Measurements from ENCODE around the gene PTPRM.

The PTPRM gene

GRCh38 chr18:7872569-7872968 is 305.5 kb downstream of the PTPRM start:
- no peak for TF ChIP-seq MYC (IDR thresholded peaks at IDR 0.05; ENCODE audit: low read depth, low read length)
- no peak for TF ChIP-seq POLR2A (IDR thresholded peaks at IDR 0.05; ENCODE audit: extremely low read depth, insufficient read length)
- TF ChIP-seq MAX (IDR thresholded peaks at IDR 0.05; ENCODE audit: low read depth, low read length), result no peak

GRCh38 chr18:7873316-7873715 is 306.2 kb downstream of the PTPRM start:
- no peak overlapping the region for H3K4me3 ChIP-seq (ENCODE audit: low read depth, low read length)
- no peak for DNase-seq (ENCODE audit: low read depth)
- no peak for TF ChIP-seq POLR2A (IDR thresholded peaks at IDR 0.05; ENCODE audit: extremely low read depth, insufficient read length)
- TF ChIP-seq MYC (IDR thresholded peaks at IDR 0.05; ENCODE audit: low read depth, low read length), result no peak
- TF ChIP-seq MAX (IDR thresholded peaks at IDR 0.05; ENCODE audit: low read depth, low read length), result no peak
- TF ChIP-seq CTCF (IDR thresholded peaks at IDR 0.05; ENCODE audit: low read depth, low read length), result no peak

More at GRCh38 chr18:7872569-7872968, 305.5 kb downstream of the PTPRM start:
- DNase-seq (ENCODE audit: low read depth), result no peak
- no peak overlapping the region for H3K4me3 ChIP-seq (ENCODE audit: low read depth, low read length)

- H3K4me3 ChIP-seq (ENCODE audit: low read depth, low read length), result no peak overlapping the region
- TF ChIP-seq CTCF (IDR thresholded peaks at IDR 0.05; ENCODE audit: low read depth, low read length) (no peak), MAX (IDR thresholded peaks at IDR 0.05; ENCODE audit: low read depth, low read length) (no peak), MYC (IDR thresholded peaks at IDR 0.05; ENCODE audit: low read depth, low read length) (no peak), POLR2A (IDR thresholded peaks at IDR 0.05; ENCODE audit: extremely low read depth, insufficient read length) (no peak)
- DNase-seq (ENCODE audit: low read depth), result no peak
Measured at GRCh38 chr18:7876354-7877104, 309.4 kb downstream of the PTPRM start.

- TF ChIP-seq MYC (IDR thresholded peaks at IDR 0.05; ENCODE audit: low read depth, low read length) (no peak), MAX (IDR thresholded peaks at IDR 0.05; ENCODE audit: low read depth, low read length) (no peak), CTCF (IDR thresholded peaks at IDR 0.05; ENCODE audit: low read depth, low read length) (no peak), POLR2A (IDR thresholded peaks at IDR 0.05; ENCODE audit: extremely low read depth, insufficient read length) (no peak)
- no peak for DNase-seq (ENCODE audit: low read depth)
Measured at GRCh38 chr18:7877609-7878008, 310.5 kb downstream of the PTPRM start.

GRCh38 chr18:7878265-7879211 is 311.4 kb downstream of the PTPRM start:
- TF ChIP-seq MAX (IDR thresholded peaks at IDR 0.05; ENCODE audit: low read depth, low read length) (no peak), MYC (IDR thresholded peaks at IDR 0.05; ENCODE audit: low read depth, low read length) (no peak), CTCF (IDR thresholded peaks at IDR 0.05; ENCODE audit: low read depth, low read length) (no peak), POLR2A (IDR thresholded peaks at IDR 0.05; ENCODE audit: extremely low read depth, insufficient read length) (no peak)
- no peak overlapping the region for H3K4me3 ChIP-seq (ENCODE audit: low read depth, low read length)
- DNase-seq (ENCODE audit: low read depth), result no peak

More at GRCh38 chr18:7877609-7878008, 310.5 kb downstream of the PTPRM start:
- H3K4me3 ChIP-seq (ENCODE audit: low read depth, low read length), result no peak overlapping the region
